Prostate gland (tissue), 2 donors: ENCODE data around the gene LIX1L.

ENCODE experiments used
- CTCF ChIP-seq, 4 experiments: fragments of 200-600 bp in 2 of 4; fragments of 450-650 bp in 2 of 4; sonication (generic) in 2 of 4; IDR thresholded peaks; 1 replicate in 3 of 4; 2 replicates in 1 of 4; pipeline ENCODE4 v1.5.1; 2016 to 2019; ENCODE audit warnings: antibody characterized with exemption in 4 of 4, mild to moderate bottlenecking in 2 of 4, moderate library complexity in 2 of 4
- POLR2AphosphoS5 ChIP-seq: sonication (generic); formaldehyde crosslinking; IDR thresholded peaks from one replicate; pipeline ENCODE4 v1.6.1; 2017; ENCODE audit warnings: antibody characterized with exemption

- TF ChIP-seq CTCF (IDR thresholded peaks at IDR 0.05), result no peak
- peak; percentile 41 for TF ChIP-seq POLR2AphosphoS5
These were observed 25.4 kb upstream of the LIX1L start for GRCh38 chr1:145983206-145983675.
